OCI-LY1 (cell line): Measurements from ENCODE around the gene RFK.

Source experiments
- H2AFZ ChIP-seq: fragments of 200-600 bp; sonication (generic), shearing (Covaris generic); 2 replicates; pipeline ENCODE4 v1.6.0; 2014; ENCODE audit warnings: antibody characterized with exemption, mild to moderate bottlenecking, low read length
- H3F3A ChIP-seq: fragments of 200-600 bp; sonication (generic), shearing (Covaris generic); 2 replicates; pipeline ENCODE4 v1.6.0; 2014; ENCODE audit warnings: mild to moderate bottlenecking, antibody characterized with exemption, low read length, moderate library complexity; ENCODE audit not compliant: insufficient read depth
- H3K27ac ChIP-seq: fragments of 200-600 bp; sonication (generic); 2 replicates; pipeline ENCODE4 v1.5.1; 2014; ENCODE audit warnings: low read length, mixed run types, mild to moderate bottlenecking, low read depth; ENCODE audit not compliant: poor library complexity, severe bottlenecking
- H3K27me3 ChIP-seq: fragments of 200-600 bp; sonication (generic); 2 replicates; pipeline ENCODE4 v1.6.0; 2014; ENCODE audit warnings: antibody characterized with exemption, mild to moderate bottlenecking, low read length, moderate library complexity; ENCODE audit not compliant: insufficient read depth
- H3K36me3 ChIP-seq: fragments of 200-600 bp; sonication (generic); 2 replicates; pipeline ENCODE4 v1.6.1; 2014; ENCODE audit warnings: mild to moderate bottlenecking, antibody characterized with exemption, low read length, moderate library complexity, mixed read lengths; ENCODE audit not compliant: insufficient read depth
- H3K4me1 ChIP-seq: fragments of 200-600 bp; sonication (generic); 2 replicates; pipeline ENCODE4 v1.5.1; 2014; ENCODE audit warnings: mild to moderate bottlenecking, low read length, moderate library complexity; ENCODE audit not compliant: insufficient read depth, severe bottlenecking
- H3K4me2 ChIP-seq: fragments of 200-600 bp; sonication (generic), shearing (Covaris generic); 2 replicates; pipeline ENCODE4 v1.6.1; 2014; ENCODE audit warnings: low read length
- H3K4me3 ChIP-seq: fragments of 200-600 bp; sonication (generic); 2 replicates; pipeline ENCODE4 v1.5.1; 2014; ENCODE audit warnings: low read length, low read depth, mild to moderate bottlenecking, mixed read lengths; ENCODE audit not compliant: poor library complexity, severe bottlenecking
- H3K79me2 ChIP-seq: fragments of 200-600 bp; shearing (Covaris generic); 2 replicates; pipeline ENCODE4 v1.6.1; 2016; ENCODE audit warnings: mixed run types, low read length, mixed read lengths; ENCODE audit not compliant: insufficient read depth
- H3K9ac ChIP-seq: fragments of 200-600 bp; sonication (generic), shearing (Covaris generic); 2 replicates; pipeline ENCODE4 v1.6.1; 2014; ENCODE audit warnings: mild to moderate bottlenecking, low read length, mixed read lengths
- H3K9me2 ChIP-seq: fragments of 200-600 bp; sonication (generic), shearing (Covaris generic); 2 replicates; pipeline ENCODE4 v1.6.1; 2014; ENCODE audit warnings: low read depth, mild to moderate bottlenecking, low read length, mixed read lengths
- H3K9me3 ChIP-seq: fragments of 200-600 bp; shearing (Covaris generic); 2 replicates; pipeline ENCODE4 v1.6.1; 2014; ENCODE audit warnings: low read length, mixed read lengths
- H4K20me1 ChIP-seq: fragments of 200-600 bp; sonication (generic), shearing (Covaris generic); 2 replicates; pipeline ENCODE4 v1.6.0; 2016; ENCODE audit warnings: mild to moderate bottlenecking, low read length; ENCODE audit not compliant: insufficient read depth
- EZH2 ChIP-seq: fragments of 200-600 bp; sonication (generic), shearing (Covaris generic); IDR thresholded peaks from 2 replicates; pipeline ENCODE4 v1.8.0; 2017; ENCODE audit warnings: borderline replicate concordance, mixed run types, mild to moderate bottlenecking, antibody characterized with exemption, low read length, moderate library complexity, mixed read lengths
- TF ChIP-seq, protein P1 (sequence below): fragments of 200-600 bp; sonication (generic), shearing (Covaris generic); IDR thresholded peaks from 2 replicates; pipeline ENCODE4 v1.5.1; 2017; ENCODE audit warnings: mild to moderate bottlenecking, antibody characterized with exemption, low read length, moderate library complexity, mixed read lengths

RFK gene

DNA sequence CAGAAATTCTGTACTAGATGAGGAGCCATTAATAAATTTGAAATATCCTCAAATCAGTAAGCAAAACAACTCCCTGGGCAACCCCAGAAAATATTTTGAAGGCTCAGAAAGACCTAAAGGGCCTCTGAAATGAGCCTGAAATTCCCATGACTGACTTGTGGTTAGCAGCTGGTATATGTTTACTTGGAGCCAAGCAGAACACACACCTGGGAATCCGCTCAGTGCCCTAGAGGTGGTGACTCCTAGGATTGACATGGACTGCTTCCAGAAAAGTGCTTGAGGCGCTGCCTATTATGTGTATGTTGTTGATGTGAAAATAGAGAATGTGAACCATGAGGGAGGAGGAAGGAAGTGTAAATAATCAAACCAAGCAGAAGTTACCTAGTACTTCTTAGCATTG is 14.7 kb downstream of the RFK start:
- no peaks in the 10 kb centered on the region for H3K79me2 ChIP-seq
- H3K4me1 ChIP-seq = peaks cover 37% of the 10 kb centered on the region
- H3K4me2 ChIP-seq = no peak overlapping the region; the same call in 1 of the 2 replicates

DNA sequence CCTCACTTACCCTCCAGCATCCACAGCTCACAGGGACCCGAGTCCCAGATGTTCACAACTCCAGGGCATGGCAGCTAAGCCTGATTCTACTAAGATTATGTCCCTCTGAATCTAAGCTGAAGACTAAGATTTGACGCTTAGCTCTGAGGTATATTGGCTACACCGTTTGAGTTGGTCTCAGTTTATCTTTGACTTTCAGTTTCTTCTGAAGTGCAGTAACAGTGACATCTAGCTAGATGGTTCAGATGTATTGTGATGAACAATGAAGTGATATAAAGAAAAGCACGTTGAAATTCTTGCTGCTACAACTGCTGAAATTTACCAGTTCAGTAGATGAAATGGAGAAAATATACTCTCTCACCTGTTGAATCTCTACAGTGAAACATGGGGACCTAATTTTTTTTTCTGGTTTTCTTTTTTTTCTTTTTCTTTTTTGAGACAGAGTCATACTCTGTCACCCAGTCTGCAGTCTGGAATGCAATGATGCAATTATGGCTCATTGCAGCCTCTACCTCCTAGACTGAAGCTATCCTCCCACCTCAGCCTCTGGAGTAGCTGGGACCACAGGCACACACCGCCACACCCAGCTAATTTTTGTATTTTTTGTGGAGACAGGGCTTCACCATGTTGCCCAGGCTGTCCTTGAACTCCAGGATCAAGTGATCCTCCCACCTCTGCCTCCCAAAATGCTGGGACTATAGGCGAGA is 15.7 kb downstream of the RFK start:
- peak overlapping the region; percentile 78 for H3K27ac ChIP-seq
- TF ChIP-seq, protein P1, sequence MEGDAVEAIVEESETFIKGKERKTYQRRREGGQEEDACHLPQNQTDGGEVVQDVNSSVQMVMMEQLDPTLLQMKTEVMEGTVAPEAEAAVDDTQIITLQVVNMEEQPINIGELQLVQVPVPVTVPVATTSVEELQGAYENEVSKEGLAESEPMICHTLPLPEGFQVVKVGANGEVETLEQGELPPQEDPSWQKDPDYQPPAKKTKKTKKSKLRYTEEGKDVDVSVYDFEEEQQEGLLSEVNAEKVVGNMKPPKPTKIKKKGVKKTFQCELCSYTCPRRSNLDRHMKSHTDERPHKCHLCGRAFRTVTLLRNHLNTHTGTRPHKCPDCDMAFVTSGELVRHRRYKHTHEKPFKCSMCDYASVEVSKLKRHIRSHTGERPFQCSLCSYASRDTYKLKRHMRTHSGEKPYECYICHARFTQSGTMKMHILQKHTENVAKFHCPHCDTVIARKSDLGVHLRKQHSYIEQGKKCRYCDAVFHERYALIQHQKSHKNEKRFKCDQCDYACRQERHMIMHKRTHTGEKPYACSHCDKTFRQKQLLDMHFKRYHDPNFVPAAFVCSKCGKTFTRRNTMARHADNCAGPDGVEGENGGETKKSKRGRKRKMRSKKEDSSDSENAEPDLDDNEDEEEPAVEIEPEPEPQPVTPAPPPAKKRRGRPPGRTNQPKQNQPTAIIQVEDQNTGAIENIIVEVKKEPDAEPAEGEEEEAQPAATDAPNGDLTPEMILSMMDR = peak; percentile 20; the same call in 1 of the 2 replicates
- no peak for TF ChIP-seq EZH2
- peak overlapping the region; percentile 43; the same call in 1 of the 2 replicates for H3K9ac ChIP-seq
- H3K27me3 ChIP-seq = no peaks in the 10 kb centered on the region
- no peaks in the 10 kb centered on the region for H3K9me2 ChIP-seq
- peak overlapping the region; percentile 79; the same call in 1 of the 2 replicates for H2AFZ ChIP-seq
- H3K9me3 ChIP-seq = no peaks in the 10 kb centered on the region
- H3K4me2 ChIP-seq = peak overlapping the region; percentile 60
- H3K4me3 ChIP-seq = no peak overlapping the region
- peaks cover 44% of the 10 kb centered on the region for H3K4me1 ChIP-seq
- peaks cover 7% of the 10 kb centered on the region; the same call in 1 of the 2 replicates for H3K36me3 ChIP-seq
- no peaks in the 10 kb centered on the region for H3K79me2 ChIP-seq
- no peaks in the 10 kb centered on the region for H4K20me1 ChIP-seq
- no peaks in the 10 kb centered on the region for H3F3A ChIP-seq

More for the DNA sequence above, 14.7 kb downstream of the RFK start:
- H4K20me1 ChIP-seq = no peaks in the 10 kb centered on the region
- no peaks in the 10 kb centered on the region for H3K27me3 ChIP-seq
- no peak overlapping the region for H2AFZ ChIP-seq
- H3K9me2 ChIP-seq = no peaks in the 10 kb centered on the region
- H3K36me3 ChIP-seq = peaks cover 15% of the 10 kb centered on the region
- no peaks in the 10 kb centered on the region for H3F3A ChIP-seq
- peak overlapping the region; percentile 78 for H3K27ac ChIP-seq
- H3K9ac ChIP-seq = no peak overlapping the region; the same call in 1 of the 2 replicates
- H3K4me3 ChIP-seq = no peak overlapping the region
- TF ChIP-seq, protein P1 = no peak
- no peak for TF ChIP-seq EZH2
- no peaks in the 10 kb centered on the region for H3K9me3 ChIP-seq

DNA sequence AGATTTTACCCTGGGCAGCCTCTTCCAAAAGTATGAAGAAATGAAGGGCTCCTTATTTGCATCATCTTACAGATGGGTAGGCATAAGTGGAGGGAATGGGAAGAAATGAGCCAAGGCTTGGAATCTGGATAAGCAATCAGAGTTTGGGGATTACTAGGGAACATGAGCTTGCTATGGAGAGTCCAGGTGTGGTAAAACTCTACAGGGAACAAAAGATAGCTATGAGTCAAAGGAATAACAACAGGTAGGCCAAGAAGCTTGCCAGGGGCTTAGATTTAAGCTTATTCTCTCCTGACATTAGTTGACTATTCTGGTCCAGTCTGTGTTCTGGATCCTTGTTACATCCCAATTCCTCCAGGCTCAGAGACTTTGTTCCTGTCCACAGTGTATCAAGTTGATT is 16.4 kb downstream of the RFK start:
- no peak overlapping the region for H3K4me3 ChIP-seq
- no peaks in the 10 kb centered on the region for H3K9me2 ChIP-seq
- H4K20me1 ChIP-seq = no peaks in the 10 kb centered on the region
- H3K27me3 ChIP-seq = no peaks in the 10 kb centered on the region
- H3K9me3 ChIP-seq = no peaks in the 10 kb centered on the region
- 0 out of 2 replicates have a peak, but pooled peaks cover under 1% of the 10 kb centered on the region for H3K36me3 ChIP-seq
- H3K4me2 ChIP-seq = peak overlapping the region; percentile 60; the same call in 1 of the 2 replicates
- TF ChIP-seq EZH2 = no peak
- TF ChIP-seq, protein P1 = no peak
- no peaks in the 10 kb centered on the region for H3K79me2 ChIP-seq
- no peak overlapping the region for H2AFZ ChIP-seq
- H3K27ac ChIP-seq = peak overlapping the region; percentile 78
- no peaks in the 10 kb centered on the region for H3F3A ChIP-seq
- peak overlapping the region; percentile 43; the same call in 1 of the 2 replicates for H3K9ac ChIP-seq
- H3K4me1 ChIP-seq = peaks cover 51% of the 10 kb centered on the region
